HG03103 (cell line): Measurements from ENCODE around the gene PIP4K2A.

ENCODE experiments used
- ATAC-seq: cut with Tn5 transposase; IDR thresholded peaks from one replicate; pipeline ENCODE4 v1.9.1; 2021; ENCODE audit warnings: low read depth; ENCODE audit not compliant: unreplicated experiment

Gene PIP4K2A

GRCh38 chr10:22606164-22606614 is 108.2 kb downstream of the PIP4K2A start:
- ATAC-seq: peak; percentile 95

- ATAC-seq: no peak
Observed at GRCh38 chr10:22605168-22605567, 109.2 kb downstream of the PIP4K2A start.

GRCh38 chr10:22604344-22605126 is 109.8 kb downstream of the PIP4K2A start:
- no peak for ATAC-seq

GRCh38 chr10:22603581-22603980 is 110.8 kb downstream of the PIP4K2A start:
- no peak for ATAC-seq

GRCh38 chr10:22601618-22602017 is 112.8 kb downstream of the PIP4K2A start:
- ATAC-seq: no peak

- no peak for ATAC-seq
Observed at GRCh38 chr10:22599636-22600228, 114.6 kb downstream of the PIP4K2A start.

- no peak for ATAC-seq
Observed at GRCh38 chr10:22599048-22599561, 115.3 kb downstream of the PIP4K2A start.

GRCh38 chr10:22598478-22598877 is 115.9 kb downstream of the PIP4K2A start:
- no peak for ATAC-seq

GRCh38 chr10:22597138-22597537 is 117.2 kb downstream of the PIP4K2A start:
- ATAC-seq: peak; percentile 55

GRCh38 chr10:22593636-22594198 is 120.7 kb downstream of the PIP4K2A start:
- no peak for ATAC-seq

GRCh38 chr10:22593026-22593425 is 121.4 kb downstream of the PIP4K2A start:
- ATAC-seq: no peak

GRCh38 chr10:22589851-22590514 is 124.4 kb downstream of the PIP4K2A start:
- ATAC-seq: no peak

- ATAC-seq: no peak
Observed at GRCh38 chr10:22588462-22588861, 125.9 kb downstream of the PIP4K2A start.

- no peak for ATAC-seq
Observed at GRCh38 chr10:22583683-22584082, 130.7 kb downstream of the PIP4K2A start.

GRCh38 chr10:22581461-22581860 is 132.9 kb downstream of the PIP4K2A start:
- no peak for ATAC-seq

- no peak for ATAC-seq
Observed at GRCh38 chr10:22580711-22581110, 133.7 kb downstream of the PIP4K2A start.

GRCh38 chr10:22579826-22580225 is 134.6 kb downstream of the PIP4K2A start:
- ATAC-seq: no peak

- ATAC-seq: no peak
Observed at GRCh38 chr10:22573820-22574569, 140.4 kb downstream of the PIP4K2A start.

GRCh38 chr10:22570733-22571430 is 143.5 kb downstream of the PIP4K2A start:
- ATAC-seq: no peak

- no peak for ATAC-seq
Observed at GRCh38 chr10:22570234-22570633, 144.1 kb downstream of the PIP4K2A start.
